Hindlimb muscle (tissue), 1 donor: ENCODE data around the gene PTGR3. TPM values are rescaled to one million over a fixed set of nuclear protein-coding genes. Genes with fewer than 3 reads are reported as not detected.

Source experiments
- DNase-seq: peaks from one replicate; pipeline ENCODE4 v3.0.0-alpha.2; 2013
- polyA plus RNA-seq: library from polyadenylated mRNA; unstranded; fragments of 120-200 nt; gene quantifications from one replicate; pipeline ENCODE4 v1.2.1, GENCODE V29; 2013; ENCODE audit not compliant: insufficient read length

The PTGR3 gene
- 50.1 TPM for polyA plus RNA-seq

GRCh38 chr18:75209129-75209950, at the start of gene PTGR3:
Gene PTGR3 (minus strand): TSS chr18:75209139. CDS start chr18:75209058, 81 bp downstream.
- DNase-seq = peak; percentile 87

GRCh38 chr18:75257605-75258004, 48.7 kb upstream of the PTGR3 start:
- DNase-seq = no peak

- no peak for DNase-seq
Observed at GRCh38 chr18:75256376-75256775, 47.4 kb upstream of the PTGR3 start.

GRCh38 chr18:75255094-75255493, 46.2 kb upstream of the PTGR3 start:
- DNase-seq = no peak

- DNase-seq = no peak
Observed at GRCh38 chr18:75253784-75254183, 44.8 kb upstream of the PTGR3 start.

- DNase-seq = no peak
Observed at GRCh38 chr18:75253043-75253442, 44.1 kb upstream of the PTGR3 start.

GRCh38 chr18:75252136-75252535, 43.2 kb upstream of the PTGR3 start:
- DNase-seq = no peak

- DNase-seq = no peak
Observed at GRCh38 chr18:75251466-75251865, 42.5 kb upstream of the PTGR3 start.

GRCh38 chr18:75250471-75250821, 41.5 kb upstream of the PTGR3 start:
- no peak for DNase-seq

- no peak for DNase-seq
Observed at GRCh38 chr18:75249672-75250470, 40.9 kb upstream of the PTGR3 start.

GRCh38 chr18:75249175-75249518, 40.2 kb upstream of the PTGR3 start:
- no peak for DNase-seq

GRCh38 chr18:75248426-75249174, 39.7 kb upstream of the PTGR3 start:
- DNase-seq = no peak

GRCh38 chr18:75247611-75248421, 38.9 kb upstream of the PTGR3 start:
- DNase-seq = peak; percentile 62

GRCh38 chr18:75246721-75247610, 38.0 kb upstream of the PTGR3 start:
- no peak for DNase-seq

- no peak for DNase-seq
Observed at GRCh38 chr18:75244351-75245313, 35.7 kb upstream of the PTGR3 start.

- DNase-seq = no peak
Observed at GRCh38 chr18:75241705-75242104, 32.8 kb upstream of the PTGR3 start.

- DNase-seq = no peak
Observed at GRCh38 chr18:75240433-75240832, 31.5 kb upstream of the PTGR3 start.

- DNase-seq = no peak
Observed at GRCh38 chr18:75238786-75239185, 29.8 kb upstream of the PTGR3 start.

- DNase-seq = no peak
Observed at GRCh38 chr18:75238100-75238499, 29.2 kb upstream of the PTGR3 start.

- no peak for DNase-seq
Observed at GRCh38 chr18:75235896-75236295, 27.0 kb upstream of the PTGR3 start.
